PFSK-1 (cell line): ENCODE measurements around the gene MTTP.

ENCODE experiments used
- FOXP2 ChIP-seq: optimal IDR thresholded peaks from 2 replicates; pipeline ENCODE3; 2011; ENCODE audit warnings: borderline replicate concordance, control low read depth, inconsistent platforms; ENCODE audit not compliant: insufficient read depth; ENCODE audit errors: extremely low read length, extremely low read depth
- POLR2AphosphoS5 ChIP-seq: IDR thresholded peaks from 2 replicates; pipeline ENCODE4 v1.6.1; 2012; ENCODE audit warnings: low read depth, mild to moderate bottlenecking, control low read depth, low read length, moderate library complexity
- SIN3A ChIP-seq: IDR thresholded peaks from 2 replicates; pipeline ENCODE4 v1.6.1; 2012; ENCODE audit warnings: mild to moderate bottlenecking, low read length, moderate library complexity, borderline replicate concordance; ENCODE audit not compliant: insufficient read depth
- TAF1 ChIP-seq: IDR thresholded peaks from 2 replicates; pipeline ENCODE4 v1.6.1; 2012; ENCODE audit warnings: low read length, control low read depth, borderline replicate concordance; ENCODE audit not compliant: insufficient read depth
- TF ChIP-seq, protein P1 (sequence below), 2 experiments: IDR thresholded peaks; 2 replicates each; pipeline versions ENCODE4 v1.6.1 to v1.8.0; 2011 to 2012; ENCODE audit warnings: low read depth in 2 of 2, low read length in 2 of 2, control low read depth in 1 of 2, inconsistent platforms in 1 of 2, mild to moderate bottlenecking in 1 of 2, moderate library complexity in 1 of 2; ENCODE audit not compliant: insufficient read depth in 1 of 2

The MTTP gene

GRCh38 chr4:99649778-99650177 lies 75.2 kb downstream of the MTTP start:
- TF ChIP-seq SIN3A = no peak
- TF ChIP-seq FOXP2 = no peak
- TF ChIP-seq, protein P1, sequence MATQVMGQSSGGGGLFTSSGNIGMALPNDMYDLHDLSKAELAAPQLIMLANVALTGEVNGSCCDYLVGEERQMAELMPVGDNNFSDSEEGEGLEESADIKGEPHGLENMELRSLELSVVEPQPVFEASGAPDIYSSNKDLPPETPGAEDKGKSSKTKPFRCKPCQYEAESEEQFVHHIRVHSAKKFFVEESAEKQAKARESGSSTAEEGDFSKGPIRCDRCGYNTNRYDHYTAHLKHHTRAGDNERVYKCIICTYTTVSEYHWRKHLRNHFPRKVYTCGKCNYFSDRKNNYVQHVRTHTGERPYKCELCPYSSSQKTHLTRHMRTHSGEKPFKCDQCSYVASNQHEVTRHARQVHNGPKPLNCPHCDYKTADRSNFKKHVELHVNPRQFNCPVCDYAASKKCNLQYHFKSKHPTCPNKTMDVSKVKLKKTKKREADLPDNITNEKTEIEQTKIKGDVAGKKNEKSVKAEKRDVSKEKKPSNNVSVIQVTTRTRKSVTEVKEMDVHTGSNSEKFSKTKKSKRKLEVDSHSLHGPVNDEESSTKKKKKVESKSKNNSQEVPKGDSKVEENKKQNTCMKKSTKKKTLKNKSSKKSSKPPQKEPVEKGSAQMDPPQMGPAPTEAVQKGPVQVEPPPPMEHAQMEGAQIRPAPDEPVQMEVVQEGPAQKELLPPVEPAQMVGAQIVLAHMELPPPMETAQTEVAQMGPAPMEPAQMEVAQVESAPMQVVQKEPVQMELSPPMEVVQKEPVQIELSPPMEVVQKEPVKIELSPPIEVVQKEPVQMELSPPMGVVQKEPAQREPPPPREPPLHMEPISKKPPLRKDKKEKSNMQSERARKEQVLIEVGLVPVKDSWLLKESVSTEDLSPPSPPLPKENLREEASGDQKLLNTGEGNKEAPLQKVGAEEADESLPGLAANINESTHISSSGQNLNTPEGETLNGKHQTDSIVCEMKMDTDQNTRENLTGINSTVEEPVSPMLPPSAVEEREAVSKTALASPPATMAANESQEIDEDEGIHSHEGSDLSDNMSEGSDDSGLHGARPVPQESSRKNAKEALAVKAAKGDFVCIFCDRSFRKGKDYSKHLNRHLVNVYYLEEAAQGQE (IDR thresholded peaks at IDR 0.05; ENCODE audit: insufficient read depth in 1 of 2, low read depth in 2 of 2, low read length in 2 of 2) = no peak
- TF ChIP-seq POLR2AphosphoS5 = no peak
- TF ChIP-seq TAF1 = no peak

DNA sequence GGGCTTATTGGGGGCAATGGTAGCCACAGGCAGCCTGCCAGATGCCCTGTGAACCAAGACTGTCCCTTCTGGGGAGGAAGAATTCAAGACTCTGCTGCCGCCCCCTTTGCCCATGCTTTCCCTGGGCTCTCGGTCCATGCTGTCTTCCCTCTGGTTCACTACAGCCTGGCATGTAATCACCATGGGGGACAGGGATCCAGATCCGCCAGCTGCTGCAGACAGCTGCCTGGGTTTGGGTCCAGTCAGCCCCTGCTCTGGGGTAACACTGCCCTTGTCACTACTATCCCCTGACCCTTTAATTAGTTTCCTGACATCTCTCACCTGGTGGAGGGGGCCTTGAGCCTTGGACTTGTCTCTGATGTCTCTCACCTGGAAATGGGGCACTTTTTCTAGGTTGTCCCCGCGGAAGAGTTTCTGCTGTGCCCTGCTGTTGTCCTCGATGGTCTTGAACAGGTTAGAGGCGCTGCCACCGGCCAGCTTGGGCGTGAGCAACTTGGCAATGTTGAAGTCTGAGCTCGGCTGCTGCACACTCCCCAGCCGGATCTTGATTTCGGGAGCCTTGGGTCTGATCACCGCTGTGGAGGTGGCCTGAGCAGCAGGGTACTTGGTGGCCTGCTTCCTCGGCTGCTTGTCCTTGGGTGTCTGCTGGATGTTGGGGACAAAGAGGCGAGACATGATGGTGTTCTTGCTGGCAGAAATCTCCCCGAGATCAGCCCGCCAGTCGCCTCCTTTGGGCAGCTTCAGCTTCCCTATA lies 76.6 kb downstream of the MTTP start:
- TF ChIP-seq, protein P1 (IDR thresholded peaks at IDR 0.05; ENCODE audit: insufficient read depth in 1 of 2, low read depth in 2 of 2, low read length in 2 of 2) = no peak
- TF ChIP-seq SIN3A (no peak), TAF1 (no peak), FOXP2 (no peak), POLR2AphosphoS5 (no peak)

DNA sequence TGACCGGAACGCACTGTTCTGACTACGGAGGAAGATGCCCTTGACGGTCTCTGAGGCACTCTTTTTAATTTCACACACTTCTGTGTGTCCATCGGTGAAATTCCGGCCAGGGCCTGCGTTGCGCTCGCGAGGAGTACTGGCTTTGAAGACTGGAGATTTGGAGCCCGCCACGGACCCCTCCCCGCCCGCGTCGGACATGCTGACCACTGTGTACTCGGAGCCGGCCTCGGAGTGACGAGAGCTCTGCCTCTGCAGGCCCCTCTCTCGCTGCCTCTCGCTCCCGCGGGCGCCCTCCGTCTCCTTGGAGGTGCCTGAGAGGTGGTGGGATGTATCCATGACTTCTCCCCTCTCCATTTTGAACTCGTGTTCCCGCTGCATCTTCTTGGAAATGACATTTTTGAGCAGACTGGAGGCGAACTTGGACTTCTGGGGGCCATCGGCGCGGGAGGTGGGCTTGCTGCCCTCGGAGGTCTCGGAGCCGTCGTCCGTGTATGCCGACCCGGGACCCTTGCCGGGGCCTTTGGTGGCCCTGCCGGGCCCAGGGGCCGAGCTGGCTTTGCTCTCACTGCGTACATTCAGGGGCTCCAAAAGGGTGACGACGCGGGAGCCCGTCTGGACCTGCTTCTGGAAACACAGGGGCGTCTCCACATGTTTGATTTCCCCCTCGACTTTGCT lies 77.3 kb downstream of the MTTP start:
- TF ChIP-seq, protein P1 (IDR thresholded peaks at IDR 0.05; ENCODE audit: insufficient read depth in 1 of 2, low read depth in 2 of 2, low read length in 2 of 2) = no peak
- TF ChIP-seq SIN3A (no peak), FOXP2 (no peak), POLR2AphosphoS5 (no peak), TAF1 (no peak)

DNA sequence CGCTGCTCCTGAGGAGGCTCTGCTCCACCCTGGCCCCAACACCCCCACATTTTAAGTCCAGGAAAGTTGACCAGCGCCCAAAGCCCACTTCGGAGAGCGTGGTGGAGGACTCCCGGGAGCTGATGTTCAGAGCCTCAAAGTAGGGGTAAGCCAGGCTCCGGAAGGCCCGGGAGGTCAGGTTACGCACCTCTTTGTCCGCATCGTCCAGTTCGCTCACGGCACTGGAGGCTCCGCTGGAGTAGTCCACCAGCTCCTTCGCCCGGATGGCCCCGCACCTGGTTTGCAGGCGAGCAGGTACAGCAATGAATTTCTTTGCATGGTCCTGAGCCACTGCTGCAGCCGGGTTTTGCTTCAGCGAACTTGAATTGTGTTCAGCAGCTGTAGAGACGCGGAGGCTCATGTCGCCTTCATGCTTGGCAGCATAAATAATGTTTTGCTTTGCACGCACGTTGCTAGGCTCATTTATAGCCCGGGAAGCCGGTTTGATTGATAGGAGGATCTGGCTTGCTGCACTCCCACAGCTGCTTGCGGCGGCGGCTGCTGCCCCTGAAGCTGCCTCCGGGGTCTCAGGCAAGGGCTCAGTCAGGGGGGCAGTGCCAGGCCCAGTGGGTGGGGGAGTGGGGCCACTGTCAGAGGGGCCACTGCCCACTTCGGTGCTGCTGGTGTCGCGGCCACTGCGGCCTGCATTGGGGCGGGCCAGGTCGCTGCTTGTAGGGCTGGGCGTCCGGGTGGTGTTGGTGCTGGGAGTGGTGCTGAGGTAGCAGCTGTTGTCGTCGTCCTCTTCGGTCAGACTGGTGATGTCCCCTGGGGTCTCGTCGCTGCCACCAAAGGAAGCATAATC lies 78.2 kb downstream of the MTTP start:
- TF ChIP-seq SIN3A (no peak), POLR2AphosphoS5 (no peak), TAF1 (no peak), FOXP2 (no peak)
- TF ChIP-seq, protein P1 (IDR thresholded peaks at IDR 0.05; ENCODE audit: insufficient read depth in 1 of 2, low read depth in 2 of 2, low read length in 2 of 2) = no peak
